Measurements from ENCODE around the gene PIP5K1B. TPM values are rescaled to one million over a fixed set of nuclear protein-coding genes. Genes with fewer than 3 reads are reported as not detected.

Gene PIP5K1B
- total RNA-seq, 1 experiment from 2014 or later = 0.20 TPM

DNA sequence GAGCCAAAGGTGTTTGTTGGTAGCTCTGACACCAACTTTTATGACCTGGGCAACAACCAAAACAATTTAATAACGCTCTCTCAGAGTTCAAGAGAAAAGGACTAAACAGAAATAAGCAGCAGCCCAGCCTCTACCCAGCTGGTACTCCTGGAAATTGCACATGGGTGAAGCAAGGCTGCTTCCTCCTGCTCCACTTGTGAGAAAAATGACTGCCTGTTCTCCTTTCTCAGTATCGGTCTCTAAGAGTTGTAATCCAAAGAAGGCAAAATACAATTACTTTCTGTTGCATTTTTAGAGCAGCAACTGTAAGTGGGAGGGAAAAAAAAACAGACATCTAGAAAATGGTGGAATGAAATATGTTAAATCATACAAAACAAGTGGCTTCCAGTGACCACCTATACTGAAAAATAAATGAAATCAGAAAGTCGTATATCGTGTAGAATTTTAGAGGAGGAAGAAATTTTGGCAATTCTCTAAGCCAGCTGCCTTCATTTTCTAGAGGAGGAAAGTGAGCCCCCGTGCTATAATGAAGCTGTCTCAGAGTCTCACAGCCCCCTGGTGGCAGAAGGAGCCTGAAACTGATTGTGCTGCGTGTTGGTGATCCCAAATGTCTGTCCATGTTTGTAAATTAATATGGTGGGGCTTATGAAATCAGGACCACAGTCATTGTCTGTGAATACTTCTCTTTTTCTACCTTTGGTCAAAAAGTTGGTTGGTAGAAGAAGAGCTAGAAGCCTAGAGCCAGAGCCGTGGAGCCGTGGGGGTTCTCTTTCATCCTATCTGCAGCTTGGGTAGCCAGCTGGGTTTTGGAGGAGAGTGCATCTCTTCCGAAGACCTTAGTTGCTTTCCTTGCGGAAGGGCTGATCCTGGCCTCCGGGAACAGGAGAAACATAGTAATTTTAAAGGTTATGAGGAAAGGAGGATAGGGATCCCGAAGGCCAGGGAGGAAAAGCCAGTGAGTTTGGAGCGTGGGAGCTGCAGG is 139.9 kb downstream of the PIP5K1B start:
- H3K9me3 ChIP-seq (ENCODE audit: control insufficient read depth in 1 of 2, insufficient read depth in 1 of 2, low read depth in 1 of 2, low read length in 2 of 2) = no peaks in the 10 kb centered on the region
- ATAC-seq (peak; percentile 81), DNase-seq (ENCODE audit: low read depth, low spot score) (peak; percentile 16)
- TF ChIP-seq RAD21 (IDR thresholded peaks at IDR 0.05; ENCODE audit: low read depth) (peak; percentile 42; the same call in 1 of the 2 replicates), ZNF274 (IDR thresholded peaks at IDR 0.05; ENCODE audit: low read depth, low read length) (no peak), EGR1 (IDR thresholded peaks at IDR 0.05; ENCODE audit: low read depth) (no peak)
- TF ChIP-seq, protein P1, sequence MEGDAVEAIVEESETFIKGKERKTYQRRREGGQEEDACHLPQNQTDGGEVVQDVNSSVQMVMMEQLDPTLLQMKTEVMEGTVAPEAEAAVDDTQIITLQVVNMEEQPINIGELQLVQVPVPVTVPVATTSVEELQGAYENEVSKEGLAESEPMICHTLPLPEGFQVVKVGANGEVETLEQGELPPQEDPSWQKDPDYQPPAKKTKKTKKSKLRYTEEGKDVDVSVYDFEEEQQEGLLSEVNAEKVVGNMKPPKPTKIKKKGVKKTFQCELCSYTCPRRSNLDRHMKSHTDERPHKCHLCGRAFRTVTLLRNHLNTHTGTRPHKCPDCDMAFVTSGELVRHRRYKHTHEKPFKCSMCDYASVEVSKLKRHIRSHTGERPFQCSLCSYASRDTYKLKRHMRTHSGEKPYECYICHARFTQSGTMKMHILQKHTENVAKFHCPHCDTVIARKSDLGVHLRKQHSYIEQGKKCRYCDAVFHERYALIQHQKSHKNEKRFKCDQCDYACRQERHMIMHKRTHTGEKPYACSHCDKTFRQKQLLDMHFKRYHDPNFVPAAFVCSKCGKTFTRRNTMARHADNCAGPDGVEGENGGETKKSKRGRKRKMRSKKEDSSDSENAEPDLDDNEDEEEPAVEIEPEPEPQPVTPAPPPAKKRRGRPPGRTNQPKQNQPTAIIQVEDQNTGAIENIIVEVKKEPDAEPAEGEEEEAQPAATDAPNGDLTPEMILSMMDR (IDR thresholded peaks at IDR 0.05 in 2 of 3, conservative IDR thresholded peaks at IDR 0.05 in 1 of 3; ENCODE audit: borderline replicate concordance in 1 of 3, insufficient read depth in 1 of 3, low read depth in 2 of 3, low read length in 2 of 3) = peak; percentile 34 to 74 (median 73); a peak in 5 of 6 replicates
- H4K20me1 ChIP-seq (ENCODE audit: insufficient read depth) = no peaks in the 10 kb centered on the region
- H3K9me2 ChIP-seq (ENCODE audit: insufficient read depth) = peaks cover 3% of the 10 kb centered on the region; the same call in 1 of the 2 replicates
- intact Hi-C loops (cut with micrococcal nuclease) = loop anchor here (1.0 kb wide), 1 partner anchor 261 kb away; no protein-coding TSS in a partner anchor
- no peak overlapping the region for H3K4me2 ChIP-seq (ENCODE audit: low read length)
- H3K4me1 ChIP-seq (ENCODE audit: control insufficient read depth in 1 of 2, insufficient read depth in 2 of 2, low read length in 2 of 2) = no peaks in the 10 kb centered on the region
- ChIA-PET RAD21 (ENCODE audit: low non-redundant PET in 1 of 2, low total read pairs in 2 of 2, uncharacterized antibody in 2 of 2, unreplicated experiment in 2 of 2) (interaction anchor here in 1 of 2 experiments (0.6 to 0.7 kb wide), 2 partner anchors 89 to 264 kb away, joined by 3 read pairs; no protein-coding TSS in a partner anchor), POLR2A (no interaction called here), CTCF (interaction anchor here (0.9 to 1.8 kb wide), 2 partner anchors 190 to 261 kb away, joined by 3 to 6 read pairs; partner anchors contain the start of gene FXN)
- H3K27me3 ChIP-seq (ENCODE audit: insufficient read depth, low read length) = peaks cover 3% of the 10 kb centered on the region
- no peaks in the 10 kb centered on the region for H3K79me2 ChIP-seq (ENCODE audit: insufficient read depth, low read length)
- H2AFZ ChIP-seq (ENCODE audit: low read depth, low read length, poor library complexity, severe bottlenecking) = no peak overlapping the region
- no peaks in the 10 kb centered on the region for H3K36me3 ChIP-seq (ENCODE audit: control insufficient read depth in 1 of 2, insufficient read depth in 2 of 2, low read length in 2 of 2)
- BruUV-seq (replicated peaks) = no TSS peak
- no peak overlapping the region for H3K27ac ChIP-seq (ENCODE audit: low read depth, low read length)
- no peak overlapping the region for H3K4me3 ChIP-seq (replicated peaks in 1 of 2; ENCODE audit: low read depth in 1 of 2, low read length in 2 of 2)
- no peak overlapping the region for H3K9ac ChIP-seq (ENCODE audit: low read length)

GRCh38 chr9:68847765-68848164 is 142.7 kb downstream of the PIP5K1B start:
- no TSS peak for BruUV-seq (replicated peaks)
- CTCF ChIA-PET = no interaction called here
- no peak for DNase-seq (ENCODE audit: low read depth, low spot score)
- no peak for TF ChIP-seq SP1 (IDR thresholded peaks at IDR 0.05; ENCODE audit: low read depth)
- TF ChIP-seq FOSL1 (IDR thresholded peaks at IDR 0.05; ENCODE audit: low read depth) = no peak
- TF ChIP-seq, protein P2, sequence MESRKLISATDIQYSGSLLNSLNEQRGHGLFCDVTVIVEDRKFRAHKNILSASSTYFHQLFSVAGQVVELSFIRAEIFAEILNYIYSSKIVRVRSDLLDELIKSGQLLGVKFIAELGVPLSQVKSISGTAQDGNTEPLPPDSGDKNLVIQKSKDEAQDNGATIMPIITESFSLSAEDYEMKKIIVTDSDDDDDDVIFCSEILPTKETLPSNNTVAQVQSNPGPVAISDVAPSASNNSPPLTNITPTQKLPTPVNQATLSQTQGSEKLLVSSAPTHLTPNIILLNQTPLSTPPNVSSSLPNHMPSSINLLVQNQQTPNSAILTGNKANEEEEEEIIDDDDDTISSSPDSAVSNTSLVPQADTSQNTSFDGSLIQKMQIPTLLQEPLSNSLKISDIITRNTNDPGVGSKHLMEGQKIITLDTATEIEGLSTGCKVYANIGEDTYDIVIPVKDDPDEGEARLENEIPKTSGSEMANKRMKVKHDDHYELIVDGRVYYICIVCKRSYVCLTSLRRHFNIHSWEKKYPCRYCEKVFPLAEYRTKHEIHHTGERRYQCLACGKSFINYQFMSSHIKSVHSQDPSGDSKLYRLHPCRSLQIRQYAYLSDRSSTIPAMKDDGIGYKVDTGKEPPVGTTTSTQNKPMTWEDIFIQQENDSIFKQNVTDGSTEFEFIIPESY (IDR thresholded peaks at IDR 0.05; ENCODE audit: extremely low read depth, insufficient replicate concordance, low read length) = no peak
- no peak for TF ChIP-seq EZH2 (IDR thresholded peaks at IDR 0.05)
- TF ChIP-seq ZFX (IDR thresholded peaks at IDR 0.05) = no peak
- no peak for TF ChIP-seq JUND (IDR thresholded peaks at IDR 0.05)
- no peak for TF ChIP-seq CBX3 (IDR thresholded peaks at IDR 0.05; ENCODE audit: low read depth)
- TF ChIP-seq ZNF274 (IDR thresholded peaks at IDR 0.05; ENCODE audit: low read depth, low read length) = no peak
- TF ChIP-seq, protein P1 (IDR thresholded peaks at IDR 0.05 in 2 of 3, conservative IDR thresholded peaks at IDR 0.05 in 1 of 3; ENCODE audit: borderline replicate concordance in 1 of 3, insufficient read depth in 1 of 3, low read depth in 2 of 3, low read length in 2 of 3) = no peak

More at GRCh38 chr9:68847765-68848164, 142.7 kb downstream of the PIP5K1B start:
- ChIA-PET POLR2A (no interaction called here), RAD21 (ENCODE audit: low non-redundant PET in 1 of 2, low total read pairs in 2 of 2, uncharacterized antibody in 2 of 2, unreplicated experiment in 2 of 2) (no interaction called here)
- H3K9ac ChIP-seq (ENCODE audit: low read length) = no peak overlapping the region
- no peaks in the 10 kb centered on the region for H3K36me3 ChIP-seq (ENCODE audit: control insufficient read depth in 1 of 2, insufficient read depth in 2 of 2, low read length in 2 of 2)
- no peak overlapping the region for H2AFZ ChIP-seq (ENCODE audit: low read depth, low read length, poor library complexity, severe bottlenecking)
- H3K4me1 ChIP-seq (ENCODE audit: control insufficient read depth in 1 of 2, insufficient read depth in 2 of 2, low read length in 2 of 2) = no peaks in the 10 kb centered on the region
- no peaks in the 10 kb centered on the region for H3K79me2 ChIP-seq (ENCODE audit: insufficient read depth, low read length)
- no peak overlapping the region for H3K27ac ChIP-seq (ENCODE audit: low read depth, low read length)
- no peaks in the 10 kb centered on the region for H3K9me3 ChIP-seq (ENCODE audit: control insufficient read depth in 1 of 2, insufficient read depth in 1 of 2, low read depth in 1 of 2, low read length in 2 of 2)
- H4K20me1 ChIP-seq (ENCODE audit: insufficient read depth) = no peaks in the 10 kb centered on the region
- peaks cover 3% of the 10 kb centered on the region; the same call in 1 of the 2 replicates for H3K9me2 ChIP-seq (ENCODE audit: insufficient read depth)
- ATAC-seq = no peak
- H3K27me3 ChIP-seq (ENCODE audit: insufficient read depth, low read length) = peaks cover 7% of the 10 kb centered on the region; the same call in 1 of the 2 replicates
- H3K4me2 ChIP-seq (ENCODE audit: low read length) = no peak overlapping the region
- H3K4me3 ChIP-seq (replicated peaks in 1 of 2; ENCODE audit: low read depth in 1 of 2, low read length in 2 of 2) = no peak overlapping the region
- intact Hi-C loops (cut with micrococcal nuclease) = no loop called here

Measured in HCT116 (cell line).